ENCODE data around the gene SETD3. TPM values are rescaled to one million over a fixed set of nuclear protein-coding genes. Genes with fewer than 3 reads are reported as not detected.

Gene SETD3
- total and polyA plus RNA-seq, 10 of the 15 experiments (the other 5 are each of a cell fraction or from before 2014, with no cell fraction given), result 11.3 to 44.2 (median 36.5) TPM

GRCh38 chr14:99394602-99395156, 86.0 kb downstream of the SETD3 start:
- 86% methylated on average over 9 of the region's 9 CpGs for WGBS (ENCODE audit: insufficient coverage, insufficient replicate concordance, low lambda C conversion rate, missing lambda C conversion rate)
- intact Hi-C loops (cut with micrococcal nuclease; ENCODE audit: unreplicated experiment) (no loop called here), in situ Hi-C loops (cut with MboI) (no loop called here)
- BruUV-seq (replicated peaks), result no TSS peak
- no peak for ATAC-seq
- no peak overlapping the region for H3K4me3 ChIP-seq
- H3K4me1 ChIP-seq (ENCODE audit: control insufficient read depth, insufficient read depth, low read length), result no peaks in the 10 kb centered on the region; the same call in 1 of the 2 replicates
- ChIA-PET SMC1A (ENCODE audit: uncharacterized antibody, unreplicated experiment) (no interaction called here), CTCF (interaction anchor here (0.6 to 11.5 kb wide), 7 partner anchors 17 to 75 kb away, joined by 3 to 233 read pairs (median 3); no protein-coding TSS in a partner anchor), POLR2A (no interaction called here), RAD21 (ENCODE audit: unreplicated experiment) (no interaction called here)
- DNase-seq (ENCODE audit: low read depth, low spot score), result no peak
- no peaks in the 10 kb centered on the region for H3K9me3 ChIP-seq (replicated peaks; ENCODE audit: control insufficient read depth, insufficient read depth, low read length)
- no peaks in the 10 kb centered on the region for H4K20me1 ChIP-seq (ENCODE audit: control insufficient read depth, insufficient read depth)
- H3K4me2 ChIP-seq (ENCODE audit: control insufficient read depth, insufficient read depth), result no peak overlapping the region
- no peak overlapping the region for H3K27ac ChIP-seq (ENCODE audit: control insufficient read depth, insufficient read depth)
- H3K79me2 ChIP-seq (ENCODE audit: control insufficient read depth, insufficient read depth, low read length), result no peaks in the 10 kb centered on the region
- H3K9ac ChIP-seq (ENCODE audit: control insufficient read depth, insufficient read depth, low read length), result no peak overlapping the region
- FAIRE-seq, result no peak
- no peak overlapping the region for H2AFZ ChIP-seq (ENCODE audit: control insufficient read depth, low read depth, low read length)
- TF ChIP-seq RB1 (IDR thresholded peaks at IDR 0.05; ENCODE audit: borderline replicate concordance) (no peak), NRF1 (conservative IDR thresholded peaks at IDR 0.05; ENCODE audit: low read depth, low read length) (no peak), ESRRA (IDR thresholded peaks at IDR 0.05; ENCODE audit: low read length) (no peak)
- H3K36me3 ChIP-seq (ENCODE audit: control insufficient read depth in 2 of 2, insufficient read depth in 2 of 2, low read length in 1 of 2), result peaks cover 0 to 5% of the 10 kb centered on the region in 2 experiments; a peak in 3 of 4 replicates
- no peaks in the 10 kb centered on the region for H3K27me3 ChIP-seq (replicated peaks in 1 of 2; ENCODE audit: control insufficient read depth in 2 of 2, insufficient read depth in 2 of 2, low read length in 1 of 2)

- ChIA-PET SMC1A (ENCODE audit: uncharacterized antibody, unreplicated experiment) (interaction anchor here (0.6 to 1.9 kb wide), 8 partner anchors 9 to 506 kb away, joined by 3 to 14 read pairs (median 3); no protein-coding TSS in a partner anchor), CTCF (interaction anchor here (0.6 to 11.5 kb wide), 26 partner anchors 9 to 1935 kb away, joined by 3 to 233 read pairs (median 4); partner anchors contain the start of gene SETD3), POLR2A (no interaction called here), RAD21 (ENCODE audit: unreplicated experiment) (interaction anchor here (1.4 kb wide), 1 partner anchor 23 kb away, joined by 11 read pairs; no protein-coding TSS in a partner anchor)
- FAIRE-seq (no peak), ATAC-seq (peak; percentile 79), DNase-seq (ENCODE audit: low read depth, low spot score) (no peak)
- H3K9ac ChIP-seq (ENCODE audit: control insufficient read depth, insufficient read depth, low read length), result no peak overlapping the region
- no peaks in the 10 kb centered on the region for H3K79me2 ChIP-seq (ENCODE audit: control insufficient read depth, insufficient read depth, low read length)
- H3K27me3 ChIP-seq (replicated peaks in 1 of 2; ENCODE audit: control insufficient read depth in 2 of 2, insufficient read depth in 2 of 2, low read length in 1 of 2), result no peaks in the 10 kb centered on the region
- in situ Hi-C loops (cut with MboI) (no loop called here), intact Hi-C loops (cut with micrococcal nuclease; ENCODE audit: unreplicated experiment) (no loop called here)
- no TSS peak for BruUV-seq (replicated peaks)
- H3K27ac ChIP-seq (ENCODE audit: control insufficient read depth, insufficient read depth), result no peak overlapping the region
- 75% methylated on average over 12 of the region's 12 CpGs for WGBS (ENCODE audit: insufficient coverage, insufficient replicate concordance, low lambda C conversion rate, missing lambda C conversion rate)
- no peak overlapping the region for H3K4me2 ChIP-seq (ENCODE audit: control insufficient read depth, insufficient read depth)
- no peak overlapping the region for H3K4me3 ChIP-seq
- TF ChIP-seq MYC (IDR thresholded peaks at IDR 0.05; ENCODE audit: insufficient read depth, insufficient read length, insufficient replicate concordance, low read length, severe bottlenecking) (no peak), PKNOX1 (IDR thresholded peaks at IDR 0.05) (peak; percentile 27; the same call in 1 of the 2 replicates), RAD21 (IDR thresholded peaks at IDR 0.05; ENCODE audit: insufficient read depth, low read depth, low read length) (peak; percentile 32; the same call in 1 of the 2 replicates), CTCF (IDR thresholded peaks at IDR 0.05 in 2 of 3, conservative IDR thresholded peaks at IDR 0.05 in 1 of 3; ENCODE audit: control insufficient read depth in 2 of 3, extremely low read depth in 1 of 3, insufficient read depth in 1 of 3, low read depth in 3 of 3, low read length in 3 of 3) (peak; percentile 70 to 89 (median 85)), SMC3 (IDR thresholded peaks at IDR 0.05; ENCODE audit: borderline replicate concordance, low read length) (peak; percentile 41; the same call in 1 of the 2 replicates), ATF3 (IDR thresholded peaks at IDR 0.05; ENCODE audit: borderline replicate concordance, extremely low read depth, low read depth, low read length) (no peak)
- H4K20me1 ChIP-seq (ENCODE audit: control insufficient read depth, insufficient read depth), result no peaks in the 10 kb centered on the region
- H3K36me3 ChIP-seq (ENCODE audit: control insufficient read depth in 2 of 2, insufficient read depth in 2 of 2, low read length in 1 of 2), result peaks cover 0 to 1% of the 10 kb centered on the region in 2 experiments; a peak in 1 of 4 replicates
- peaks cover 4% of the 10 kb centered on the region for H3K4me1 ChIP-seq (ENCODE audit: control insufficient read depth, insufficient read depth, low read length)
- no peaks in the 10 kb centered on the region for H3K9me3 ChIP-seq (replicated peaks; ENCODE audit: control insufficient read depth, insufficient read depth, low read length)
- H2AFZ ChIP-seq (ENCODE audit: control insufficient read depth, low read depth, low read length), result no peak overlapping the region
Measured at GRCh38 chr14:99393059-99393655, 87.5 kb downstream of the SETD3 start.

All from GM12878 (cell line).